SK-N-MC (cell line): ENCODE results near the gene LIMS2.

ENCODE experiments used
- DNase-seq: peaks from one replicate; pipeline ENCODE4 v3.0.0-alpha.2; 2011; ENCODE audit warnings: low read depth, low spot score
- H3K27ac ChIP-seq: fragments of 200-600 bp; sonication (generic); 2 replicates; pipeline ENCODE4 v1.5.1; 2016; ENCODE audit warnings: mixed run types
- H3K36me3 ChIP-seq: fragments of 200-600 bp; sonication (generic); 2 replicates; pipeline ENCODE4 v1.6.1; 2017; ENCODE audit warnings: antibody characterized with exemption, low read length, mixed read lengths; ENCODE audit not compliant: insufficient read depth
- H3K4me3 ChIP-seq: fragments of 200-600 bp; sonication (generic); 2 replicates; pipeline ENCODE4 v1.5.1; 2016
- H3K9ac ChIP-seq: fragments of 200-600 bp; sonication (generic); 2 replicates; pipeline ENCODE4 v1.8.0; 2017; ENCODE audit warnings: mixed run types, mixed read lengths; ENCODE audit not compliant: insufficient read length
- H3K9me3 ChIP-seq: fragments of 200-600 bp; sonication (generic); 2 replicates; pipeline ENCODE4 v1.6.1; 2017; ENCODE audit warnings: low read depth, mild to moderate bottlenecking, antibody characterized with exemption, low read length, moderate library complexity, mixed read lengths
- EZH2 ChIP-seq: fragments of 200-600 bp; sonication (generic); IDR thresholded peaks from one replicate; pipeline ENCODE4 v1.6.1; 2017; ENCODE audit warnings: antibody characterized with exemption
- FOXP2 ChIP-seq: optimal IDR thresholded peaks from 2 replicates; pipeline ENCODE3; 2011; ENCODE audit warnings: mild to moderate bottlenecking, moderate library complexity; ENCODE audit not compliant: insufficient read depth; ENCODE audit errors: extremely low read length, control extremely low read depth
- POLR2AphosphoS5 ChIP-seq: IDR thresholded peaks from 2 replicates; pipeline ENCODE4 v1.6.1; 2012; ENCODE audit warnings: mild to moderate bottlenecking, low read depth, low read length, borderline replicate concordance

The LIMS2 gene

GRCh38 chr2:127703282-127703681 lies 28.0 kb upstream of the LIMS2 start:
- no peak for TF ChIP-seq POLR2AphosphoS5
- TF ChIP-seq EZH2, result no peak
- no peak for TF ChIP-seq FOXP2
- Histone ChIP-seq H3K9me3 (no peaks in the 10 kb centered on the region), H3K4me3 (peak overlapping the region; percentile 99), H3K36me3 (peaks cover 45% of the 10 kb centered on the region), H3K27ac (no peak overlapping the region), H3K9ac (peak overlapping the region; percentile 92)
- no peak for DNase-seq

GRCh38 chr2:127702395-127703009 lies 27.2 kb upstream of the LIMS2 start:
- no peak for DNase-seq
- Histone ChIP-seq H3K27ac (peak overlapping the region; percentile 82), H3K36me3 (peaks cover 37% of the 10 kb centered on the region), H3K9me3 (no peaks in the 10 kb centered on the region), H3K9ac (peak overlapping the region; percentile 92), H3K4me3 (peak overlapping the region; percentile 99)
- TF ChIP-seq FOXP2 (no peak), POLR2AphosphoS5 (0 out of 2 replicates have a peak, but pooled peaks have one; percentile 2), EZH2 (no peak)

- no peaks in the 10 kb centered on the region for H3K9me3 ChIP-seq
- DNase-seq, result no peak
- H3K27ac ChIP-seq, result peak overlapping the region; percentile 82
- peak overlapping the region; percentile 99 for H3K4me3 ChIP-seq
- H3K36me3 ChIP-seq, result peaks cover 34% of the 10 kb centered on the region
- peak; percentile 44; the same call in 1 of the 2 replicates for TF ChIP-seq POLR2AphosphoS5
- TF ChIP-seq FOXP2, result no peak
- peak overlapping the region; percentile 92 for H3K9ac ChIP-seq
Observed at GRCh38 chr2:127701651-127702394, 26.5 kb upstream of the LIMS2 start.

- peak within 1 kb of the TSS; percentile 99 for H3K4me3 ChIP-seq
- H3K36me3 ChIP-seq, result peaks cover 28% of the 10 kb centered on the region
- no peaks in the 10 kb centered on the region for H3K9me3 ChIP-seq
- peak within 1 kb of the TSS; percentile 92 for H3K9ac ChIP-seq
- TF ChIP-seq FOXP2 (no peak), POLR2AphosphoS5 (peak; percentile 90), EZH2 (no peak)
- peak within 1 kb of the TSS; percentile 82 for H3K27ac ChIP-seq
- DNase-seq, result peak; percentile 39
Observed at GRCh38 chr2:127701193-127701650, 25.9 kb upstream of the LIMS2 start, which contains the start of gene SFT2D3. Gene SFT2D3 (plus strand): TSS chr2:127701497. CDS start chr2:127701529, 32 bp downstream.

GRCh38 chr2:127700527-127701192 lies 25.3 kb upstream of the LIMS2 start:
- H3K9me3 ChIP-seq, result no peaks in the 10 kb centered on the region
- TF ChIP-seq POLR2AphosphoS5 (no peak), EZH2 (no peak), FOXP2 (no peak)
- peak overlapping the region; percentile 92 for H3K9ac ChIP-seq
- no peak for DNase-seq
- peak overlapping the region; percentile 82; the same call in 1 of the 2 replicates for H3K27ac ChIP-seq
- H3K4me3 ChIP-seq, result peak overlapping the region; percentile 99
- peaks cover 22% of the 10 kb centered on the region for H3K36me3 ChIP-seq

DNA sequence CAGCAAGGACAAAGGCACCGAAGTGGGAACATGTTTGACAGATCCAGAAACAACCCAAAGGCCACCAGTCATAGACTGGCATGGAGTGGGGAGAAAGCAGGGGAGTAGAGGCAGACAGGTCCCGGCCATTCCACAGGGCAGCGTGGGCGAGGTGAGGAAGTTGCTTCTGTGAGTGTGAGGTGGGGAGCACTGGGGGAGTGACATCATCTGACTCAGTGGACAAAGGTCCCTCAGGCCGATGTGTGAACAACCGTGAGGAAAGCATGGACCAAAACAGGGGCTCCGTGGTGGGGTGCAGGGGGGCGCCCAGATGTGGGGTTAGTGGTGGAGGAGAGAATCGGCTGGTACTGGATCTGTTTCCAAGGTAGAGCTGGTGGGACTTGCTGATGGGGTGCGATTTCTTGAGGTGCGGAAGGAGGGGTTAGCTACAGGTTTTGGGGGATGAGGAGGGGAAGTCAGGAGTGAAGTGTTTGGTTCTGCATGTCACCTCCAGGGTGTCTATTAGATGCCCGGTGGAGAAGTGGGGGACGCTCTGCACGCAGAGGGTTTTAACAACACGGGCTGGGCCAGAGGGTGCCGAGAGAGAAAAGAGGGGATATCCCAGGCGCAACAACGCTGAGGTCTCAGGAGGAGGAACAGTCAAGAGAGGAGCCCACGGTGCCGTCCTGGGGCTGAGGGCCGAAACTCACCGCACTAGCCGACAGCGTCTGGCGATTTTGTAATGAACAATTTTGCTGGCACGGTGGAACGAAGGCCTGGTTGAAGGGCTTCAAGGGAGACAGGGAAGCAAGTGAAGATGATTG lies 23.4 kb upstream of the LIMS2 start:
- Histone ChIP-seq H3K9ac (no peak overlapping the region), H3K4me3 (no peak overlapping the region), H3K9me3 (no peaks in the 10 kb centered on the region), H3K36me3 (peaks cover 11% of the 10 kb centered on the region), H3K27ac (no peak overlapping the region)
- no peak for DNase-seq
- TF ChIP-seq POLR2AphosphoS5 (no peak), FOXP2 (no peak), EZH2 (no peak)

- H3K4me3 ChIP-seq, result no peak overlapping the region
- no peak overlapping the region for H3K9ac ChIP-seq
- no peak overlapping the region for H3K27ac ChIP-seq
- TF ChIP-seq POLR2AphosphoS5, result no peak
- no peak for TF ChIP-seq EZH2
- no peak for DNase-seq
- no peaks in the 10 kb centered on the region for H3K9me3 ChIP-seq
- H3K36me3 ChIP-seq, result peaks cover 3% of the 10 kb centered on the region; the same call in 1 of the 2 replicates
Observed at GRCh38 chr2:127697482-127698180, 22.3 kb upstream of the LIMS2 start.
